ENCODE results near the gene CEP57L1. TPM values are rescaled to one million over a fixed set of nuclear protein-coding genes. Genes with fewer than 3 reads are reported as not detected.
"Not testable (repeated sequence)": the region's sequence is repeated elsewhere in the genome, so short reads cannot be mapped to it uniquely, and the experiment has no call there.

CEP57L1 gene
- total RNA-seq, 2 donors from 2014 or later, result 20.0 to 29.6 TPM

GRCh38 chr6:109178921-109179320 lies 83.6 kb downstream of the CEP57L1 start:
- Mint-ChIP-seq H3K36me3 (peaks cover 0 to 5% of the 10 kb centered on the region in 2 donors), H3K9me3 (peaks cover 0 to 3% of the 10 kb centered on the region in 2 donors), H3K27ac (no peak overlapping the region)
- DNase-seq (ENCODE audit: low spot score in 2 of 2) (no peak), ATAC-seq (no peak)

DNA sequence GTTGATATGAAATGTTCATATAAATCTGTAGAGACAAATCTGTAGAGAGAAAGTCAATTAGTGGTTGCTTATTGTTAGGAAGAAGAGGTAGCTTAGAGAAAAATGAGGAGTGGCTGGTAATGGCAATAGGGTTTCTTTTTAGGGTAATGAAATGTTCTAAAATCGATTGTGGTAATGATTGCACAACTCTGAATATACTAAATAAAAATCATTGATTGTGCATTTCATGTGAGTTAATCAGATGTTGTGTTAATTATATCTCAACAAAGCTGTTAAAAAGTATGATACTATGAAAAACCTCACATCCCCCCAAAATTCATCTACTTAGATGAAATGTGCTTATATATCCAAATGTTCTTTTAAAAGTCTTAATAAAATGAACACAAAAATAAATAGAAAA lies 84.2 kb downstream of the CEP57L1 start:
- Mint-ChIP-seq H3K9me3 (peaks cover 0 to 3% of the 10 kb centered on the region in 2 donors), H3K36me3 (peaks cover 0 to 5% of the 10 kb centered on the region in 2 donors), H3K27ac (no peak overlapping the region)
- ATAC-seq (no peak), DNase-seq (ENCODE audit: low spot score in 2 of 2) (no peak)

DNA sequence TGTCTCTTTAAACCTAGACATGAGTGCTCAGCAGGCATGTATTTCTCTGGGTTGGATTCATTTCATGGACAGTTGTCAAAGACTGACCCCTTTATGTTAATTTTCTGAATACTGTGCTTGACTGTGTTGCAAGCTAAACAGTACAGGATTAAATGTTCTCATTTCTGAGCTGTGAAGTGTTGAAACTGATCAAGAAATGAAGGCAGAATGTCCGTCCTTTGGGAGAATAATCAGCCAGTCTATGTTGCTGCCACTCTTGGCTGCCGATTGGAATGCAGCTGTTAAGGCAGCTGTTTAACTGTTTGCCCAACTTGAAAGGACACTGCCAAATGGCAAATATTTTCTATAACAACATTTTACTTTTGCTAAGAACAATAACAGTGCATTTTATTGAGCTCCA lies 87.3 kb downstream of the CEP57L1 start:
- ATAC-seq, result no peak
- H3K27ac Mint-ChIP-seq, result no peak overlapping the region
- H3K36me3 Mint-ChIP-seq, result no peaks in the 10 kb centered on the region
- DNase-seq (ENCODE audit: low spot score in 2 of 2), result no peak
- no peaks in the 10 kb centered on the region for H3K9me3 Mint-ChIP-seq

DNA sequence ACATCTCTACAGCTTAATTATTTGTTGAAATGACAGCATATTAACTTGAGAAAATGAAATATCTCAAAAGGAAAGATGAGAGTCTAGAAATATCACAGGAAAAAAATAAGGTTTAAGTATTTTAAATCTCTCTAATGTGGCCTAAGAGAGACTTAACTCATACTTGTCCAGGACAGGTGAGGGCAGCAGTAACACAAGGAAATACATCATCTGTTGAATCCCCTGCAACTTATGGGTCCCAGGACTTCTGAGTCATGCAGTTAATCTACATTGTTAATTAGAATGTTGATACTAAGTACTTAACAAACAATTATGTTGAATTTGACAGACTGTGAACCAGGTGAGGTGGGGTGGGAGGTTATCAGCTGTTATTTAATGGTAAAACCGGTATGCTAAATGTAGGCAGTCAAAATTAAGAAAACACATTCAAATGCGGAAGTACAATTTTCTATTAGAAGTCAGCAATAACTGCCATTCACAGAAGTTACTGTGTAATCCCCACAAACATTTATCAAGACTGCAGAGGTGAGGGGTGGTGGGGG lies 87.9 kb downstream of the CEP57L1 start:
- ATAC-seq (no peak), DNase-seq (ENCODE audit: low spot score in 2 of 2) (no peak)
- Mint-ChIP-seq H3K9me3 (no peaks in the 10 kb centered on the region), H3K27ac (no peak overlapping the region), H3K36me3 (no peaks in the 10 kb centered on the region)

GRCh38 chr6:109184638-109185037 lies 89.3 kb downstream of the CEP57L1 start:
- no peak overlapping the region for H3K27ac Mint-ChIP-seq
- H3K9me3 Mint-ChIP-seq, result no peaks in the 10 kb centered on the region
- no peak for ATAC-seq
- H3K36me3 Mint-ChIP-seq, result no peaks in the 10 kb centered on the region
- no peak for DNase-seq (ENCODE audit: low spot score in 2 of 2)

DNA sequence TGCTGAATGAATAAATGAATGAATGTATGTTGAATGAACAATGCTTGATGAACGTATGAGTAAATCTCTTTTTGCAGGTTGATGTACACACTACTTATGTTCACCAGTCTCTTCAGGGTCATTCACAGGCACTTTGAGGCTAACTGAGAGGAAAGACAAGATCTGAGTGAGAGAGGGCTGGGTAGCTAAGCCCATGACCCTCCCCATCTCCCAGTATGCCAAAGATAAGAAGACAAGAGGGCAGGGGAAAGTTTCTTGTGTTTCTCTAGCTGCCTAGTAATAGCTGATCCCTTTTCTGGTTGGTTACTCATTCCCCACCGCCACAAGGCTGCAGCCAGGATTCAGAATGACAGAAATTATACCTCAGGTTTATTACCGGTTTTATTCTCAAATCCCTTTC lies 90.7 kb downstream of the CEP57L1 start:
- peak in 1 of 2 donors; percentile 81 for ATAC-seq
- no peak for DNase-seq (ENCODE audit: low spot score in 2 of 2)
- peaks cover 4 to 6% of the 10 kb centered on the region in 2 donors for H3K9me3 Mint-ChIP-seq
- H3K36me3 Mint-ChIP-seq, result peaks cover 6 to 8% of the 10 kb centered on the region in 2 donors
- no peak overlapping the region for H3K27ac Mint-ChIP-seq

GRCh38 chr6:109187399-109188114 lies 92.2 kb downstream of the CEP57L1 start:
- Mint-ChIP-seq H3K9me3 (peaks cover 6 to 17% of the 10 kb centered on the region in 2 donors), H3K27ac (no peak overlapping the region), H3K36me3 (peaks cover 21 to 23% of the 10 kb centered on the region in 2 donors)
- peak in 1 of 2 donors; percentile 56 for DNase-seq (ENCODE audit: low spot score in 2 of 2)
- peak; percentile 67 to 73 for ATAC-seq

DNA sequence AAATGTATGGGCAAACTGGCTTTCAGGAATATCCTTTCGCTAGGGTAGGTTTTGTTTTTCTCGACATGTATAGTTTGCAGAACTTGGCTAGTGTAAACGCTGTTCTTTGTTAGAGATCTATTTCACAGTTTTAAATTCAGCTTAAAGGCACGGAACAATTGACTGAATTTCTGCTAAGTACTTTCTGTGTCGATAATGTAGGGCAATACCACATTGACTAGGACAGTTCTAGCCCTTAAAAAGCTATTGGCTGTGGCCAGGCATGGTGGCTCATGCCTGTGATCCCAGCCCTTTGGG lies 92.8 kb downstream of the CEP57L1 start:
- peak; percentile 7 to 28 for ATAC-seq
- Mint-ChIP-seq H3K36me3 (peaks cover 26 to 28% of the 10 kb centered on the region in 2 donors), H3K27ac (no peak overlapping the region), H3K9me3 (peaks cover 7 to 21% of the 10 kb centered on the region in 2 donors)
- DNase-seq (ENCODE audit: low spot score in 2 of 2), result no peak

GRCh38 chr6:109191368-109191767 lies 96.1 kb downstream of the CEP57L1 start:
- not testable (repeated sequence) for ATAC-seq; DNase-seq (ENCODE audit: low spot score in 2 of 2); H3K27ac Mint-ChIP-seq
- Mint-ChIP-seq H3K9me3 (peaks cover 12 to 29% of the 10 kb centered on the region in 2 donors), H3K36me3 (peaks cover 32 to 35% of the 10 kb centered on the region in 2 donors)

DNA sequence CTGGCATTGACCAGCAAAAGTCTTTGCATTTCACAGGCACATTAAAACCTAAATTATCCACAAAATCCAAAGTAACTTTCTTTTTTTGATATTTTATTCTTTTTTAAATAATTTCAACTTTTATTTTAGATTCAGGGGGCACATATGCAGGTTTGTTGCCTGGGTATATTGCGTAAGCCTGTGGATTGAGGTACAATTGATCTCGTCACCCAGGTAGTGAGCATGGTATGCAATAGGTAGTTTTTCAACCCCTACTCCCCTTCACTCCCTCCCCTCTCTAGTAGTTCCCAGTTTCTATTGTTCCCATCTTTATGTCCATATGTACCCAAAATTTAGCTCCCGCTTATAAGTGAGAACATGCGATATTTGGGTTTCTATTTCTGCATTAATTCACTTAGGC lies 97.6 kb downstream of the CEP57L1 start:
- ATAC-seq (no peak), DNase-seq (ENCODE audit: low spot score in 2 of 2) (no peak)
- H3K36me3 Mint-ChIP-seq, result peaks cover 32 to 35% of the 10 kb centered on the region in 2 donors
- peaks cover 12 to 29% of the 10 kb centered on the region in 2 donors for H3K9me3 Mint-ChIP-seq
- no peak overlapping the region for H3K27ac Mint-ChIP-seq

- Mint-ChIP-seq H3K36me3 (peaks cover 32 to 35% of the 10 kb centered on the region in 2 donors), H3K9me3 (peaks cover 12 to 29% of the 10 kb centered on the region in 2 donors), H3K27ac (no peak overlapping the region)
- DNase-seq (ENCODE audit: low spot score in 2 of 2), result no peak
- ATAC-seq, result no peak
Measured at GRCh38 chr6:109194880-109195279, 99.6 kb downstream of the CEP57L1 start.

DNA sequence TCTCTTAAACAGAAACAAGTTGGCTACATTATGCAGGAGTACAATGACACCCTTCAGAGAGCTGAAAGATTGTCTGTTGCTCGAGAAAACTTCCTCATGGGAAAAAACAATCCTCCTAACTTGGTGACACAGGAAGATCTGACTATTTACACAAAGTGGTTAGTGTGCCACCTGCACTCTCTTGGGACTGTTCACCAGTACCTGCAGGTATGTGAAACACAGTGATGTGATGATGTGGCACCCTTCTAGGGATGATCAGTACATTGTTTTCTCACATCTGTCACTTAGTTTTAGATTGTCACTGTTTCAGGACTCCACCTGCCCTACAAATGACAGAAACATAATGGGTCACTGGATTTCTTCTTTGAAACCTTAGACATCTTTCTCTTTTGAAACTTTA lies 101.8 kb downstream of the CEP57L1 start:
- no peak for DNase-seq (ENCODE audit: low spot score in 2 of 2)
- peak in 1 of 2 donors; percentile 82 for ATAC-seq
- Mint-ChIP-seq H3K9me3 (peaks cover 6 to 21% of the 10 kb centered on the region in 2 donors), H3K36me3 (peaks cover 15 to 25% of the 10 kb centered on the region in 2 donors), H3K27ac (no peak overlapping the region)

GRCh38 chr6:109202409-109203264 lies 107.3 kb downstream of the CEP57L1 start:
- H3K36me3 Mint-ChIP-seq, result peaks cover 0 to 13% of the 10 kb centered on the region in 2 donors
- ATAC-seq, result peak; percentile 93 to 97
- peaks cover 0 to 8% of the 10 kb centered on the region in 2 donors for H3K9me3 Mint-ChIP-seq
- peak in 1 of 2 donors; percentile 40 for DNase-seq (ENCODE audit: low spot score in 2 of 2)
- peak overlapping the region in 1 of 2 donors; percentile 83 for H3K27ac Mint-ChIP-seq

DNA sequence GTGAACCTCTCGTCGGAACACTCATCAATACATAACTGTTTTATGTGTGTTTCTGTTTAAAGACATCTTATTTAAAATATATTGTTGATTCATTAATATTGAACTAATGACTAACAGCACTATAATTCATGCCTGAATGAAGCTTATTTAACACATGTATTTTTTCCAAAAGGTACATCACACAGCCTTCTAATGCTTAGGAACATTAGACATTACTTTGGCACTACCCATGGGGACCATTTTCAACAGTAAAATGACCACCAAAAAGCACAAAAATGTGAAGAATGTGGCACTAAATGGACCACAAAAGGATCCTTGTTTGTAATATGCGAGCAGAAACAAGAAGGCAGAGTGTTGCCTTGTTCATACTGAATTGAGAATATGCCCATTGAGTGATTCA lies 109.2 kb downstream of the CEP57L1 start:
- DNase-seq (ENCODE audit: low spot score in 2 of 2) (no peak), ATAC-seq (no peak)
- H3K27ac Mint-ChIP-seq, result no peak overlapping the region
- peaks cover 0 to 8% of the 10 kb centered on the region in 2 donors for H3K9me3 Mint-ChIP-seq
- H3K36me3 Mint-ChIP-seq, result peaks cover 0 to 13% of the 10 kb centered on the region in 2 donors

DNA sequence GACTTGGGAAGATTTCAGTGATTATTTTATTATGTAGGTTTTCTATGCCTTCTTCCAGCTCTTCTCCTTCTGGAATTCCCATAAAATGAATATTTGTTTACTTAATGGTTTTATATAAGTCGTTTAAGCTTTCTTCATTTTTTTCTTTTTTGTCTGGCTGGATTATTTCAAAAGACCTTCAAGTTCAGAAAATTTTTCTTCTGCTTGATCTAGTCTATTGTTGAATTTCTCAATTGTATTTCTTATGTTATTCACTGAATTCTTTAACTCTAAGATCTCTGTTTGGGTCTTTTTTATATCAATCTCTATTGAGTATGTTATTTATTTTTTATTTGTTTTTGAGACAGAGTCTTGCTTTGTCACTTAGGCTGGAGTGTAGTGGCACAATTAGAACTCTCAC lies 117.4 kb downstream of the CEP57L1 start:
- H3K27ac Mint-ChIP-seq, result no peak overlapping the region
- no peak for DNase-seq (ENCODE audit: low spot score in 2 of 2)
- no peaks in the 10 kb centered on the region for H3K36me3 Mint-ChIP-seq
- ATAC-seq, result no peak
- peaks cover 0 to 13% of the 10 kb centered on the region in 2 donors for H3K9me3 Mint-ChIP-seq
